Esophagus (tissue), 2 donors: ENCODE data around the gene CGB3. TPM values are rescaled to one million over a fixed set of nuclear protein-coding genes. Genes with fewer than 3 reads are reported as not detected.

Experiments used
- H3K27ac ChIP-seq, 2 donors: one replicate each; pipeline ENCODE4 v1.5.1; 2013; ENCODE audit warnings: low read depth in 2 of 2, mild to moderate bottlenecking in 2 of 2, inconsistent platforms in 1 of 2, low read length in 1 of 2, moderate library complexity in 1 of 2
- H3K27me3 ChIP-seq, 2 donors: one replicate each; pipeline ENCODE4 v1.6.1; 2013; ENCODE audit warnings: low read length in 2 of 2, control low read depth in 1 of 2, mild to moderate bottlenecking in 1 of 2; ENCODE audit not compliant: insufficient read depth in 2 of 2, control insufficient read depth in 1 of 2
- H3K36me3 ChIP-seq, 2 donors: one replicate each; pipeline ENCODE4 v1.6.1; 2013; ENCODE audit warnings: low read length in 1 of 2; ENCODE audit not compliant: control insufficient read depth in 2 of 2, insufficient read depth in 2 of 2
- H3K4me1 ChIP-seq, 2 donors: one replicate each; pipeline ENCODE4 v1.6.1; 2013; ENCODE audit warnings: low read length in 1 of 2; ENCODE audit not compliant: control insufficient read depth in 2 of 2, insufficient read depth in 2 of 2
- H3K4me3 ChIP-seq, 2 donors: one replicate each; pipeline ENCODE4 v1.5.1; 2013; ENCODE audit warnings: low read length in 2 of 2, mild to moderate bottlenecking in 2 of 2, low read depth in 1 of 2, moderate library complexity in 1 of 2
- H3K9me3 ChIP-seq, 2 donors: one replicate each; pipeline ENCODE4 v1.6.1; 2013; ENCODE audit warnings: mild to moderate bottlenecking in 2 of 2, low read depth in 1 of 2, low read length in 1 of 2, moderate library complexity in 1 of 2; ENCODE audit not compliant: control insufficient read depth in 2 of 2, insufficient read depth in 1 of 2
- WGBS, 2 donors: extraction: QIAGEN DNeasy Blood & Tissue Kit; methylation state at CpG; one replicate each; pipeline ENCODE4 v1.1.7; 2013; 5-methylcytosine and 5-hydroxymethylcytosine counted together
- polyA plus RNA-seq, 2 donors: library from polyadenylated mRNA; stranded (reverse); fragments of 200-250 nt; gene quantifications; one replicate each; pipeline ENCODE4 v1.2.3, GENCODE V29; 2013
- donor health status: healthy with polysubstance abuse.
- donor health status: Bipolar disorder and iron deficiency.

Gene CGB3
- polyA plus RNA-seq, 2 donors: not detected

DNA sequence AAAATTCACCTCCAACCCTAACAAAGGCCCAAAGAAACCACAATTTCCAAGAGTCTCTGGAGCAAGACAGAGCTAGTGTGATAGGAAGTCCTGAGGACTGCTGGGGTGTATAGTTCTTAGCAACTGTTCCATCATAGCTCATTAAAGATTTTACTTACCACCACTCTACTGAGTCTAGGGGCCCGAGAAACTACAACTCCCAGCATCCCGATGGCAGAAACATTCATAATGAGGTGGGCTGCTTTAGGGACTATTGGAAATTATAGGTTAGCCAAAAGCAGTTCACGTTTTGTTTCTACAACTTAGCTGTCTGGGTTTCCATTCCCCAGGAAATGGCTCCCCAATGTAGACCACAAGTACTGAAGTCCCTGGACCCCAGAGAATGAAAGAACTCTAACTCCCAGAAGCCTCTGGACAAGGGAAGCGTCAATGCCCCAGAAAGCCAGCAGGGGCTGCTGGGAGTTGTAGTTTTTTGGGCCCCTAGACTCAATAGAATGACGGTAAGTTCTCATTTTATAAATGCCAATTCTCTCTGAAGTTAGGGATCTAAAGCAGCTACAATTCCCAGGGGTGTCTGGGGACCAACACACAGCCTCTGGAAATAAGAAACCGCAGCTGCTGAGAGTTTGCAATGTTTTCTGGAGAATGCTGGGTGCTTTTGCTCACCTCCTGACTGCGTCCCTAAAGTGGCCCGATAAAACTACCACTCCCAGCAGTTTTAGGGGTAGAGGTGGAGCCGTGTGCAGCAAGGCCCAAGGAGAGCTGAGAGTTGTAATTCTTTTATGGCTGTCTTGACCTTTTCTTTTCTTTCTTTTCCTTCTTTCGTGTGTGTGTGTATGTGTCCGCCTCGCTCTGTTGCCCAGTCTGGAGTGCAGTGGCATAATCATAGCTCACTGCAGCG is 47.9 kb downstream of the CGB3 start:
- 88 to 90% methylated on average over 13 of the region's 13 CpGs for WGBS, 2 donors
- H3K36me3 ChIP-seq: peaks cover 12 to 15% of the 10 kb centered on the region in 2 donors

More for the DNA sequence above, 47.9 kb downstream of the CGB3 start:
- Histone ChIP-seq H3K4me3 (no peak overlapping the region), H3K27ac (no peak overlapping the region), H3K9me3 (no peaks in the 10 kb centered on the region), H3K27me3 (no peaks in the 10 kb centered on the region), H3K4me1 (no peaks in the 10 kb centered on the region)

Other genes starting within 250 kb of the CGB3 start
- gene BCAT2, start 213.3 kb downstream of the CGB3 start, polyA plus RNA-seq: 10 to 100 TPM; 21.9 to 31.4 TPM
- 1 to 10 TPM; 2.2 to 3.4 TPM for gene HSD17B14, start 187.8 kb downstream of the CGB3 start, polyA plus RNA-seq
- gene PLEKHA4, start 155.7 kb downstream of the CGB3 start, polyA plus RNA-seq: 1 to 10 TPM; 8.6 to 9.2 TPM
- 100 to 1,000 TPM in 1 of 2 donors, 10 to 100 TPM in 1; 38.0 to 145 TPM for gene PPP1R15A, start 151.9 kb downstream of the CGB3 start, polyA plus RNA-seq
- gene TULP2, start 125.6 kb downstream of the CGB3 start, polyA plus RNA-seq: under 1 TPM in 1 of 2 donors, not detected in 1; 0.08 TPM
- gene NUCB1, start 124.0 kb downstream of the CGB3 start, polyA plus RNA-seq: 100 to 1,000 TPM in 1 of 2 donors, 10 to 100 TPM in 1; 88.2 to 116 TPM
- gene DHDH, start 90.6 kb downstream of the CGB3 start, polyA plus RNA-seq: 1 to 10 TPM in 1 of 2 donors, under 1 TPM in 1; 0.57 to 1.3 TPM
- gene BAX, start 69.5 kb downstream of the CGB3 start, polyA plus RNA-seq: 10 to 100 TPM; 41.7 to 56.9 TPM
- gene FTL, start 59.0 kb downstream of the CGB3 start, polyA plus RNA-seq: 100 to 1,000 TPM; 645 to 931 TPM
- 10 to 100 TPM; 27.0 to 30.9 TPM for gene GYS1, start 31.0 kb downstream of the CGB3 start, polyA plus RNA-seq
- 10 to 100 TPM; 56.1 to 87.4 TPM for gene RUVBL2, start 30.4 kb downstream of the CGB3 start, polyA plus RNA-seq
- under 1 TPM; 0.29 to 0.45 TPM for gene LHB, start 7.2 kb downstream of the CGB3 start, polyA plus RNA-seq
- not detected for gene CGB2, start 7.6 kb upstream of the CGB3 start, polyA plus RNA-seq
- gene CGB1, start 12.6 kb upstream of the CGB3 start, polyA plus RNA-seq: not detected
- gene CGB5, start 19.5 kb upstream of the CGB3 start, polyA plus RNA-seq: under 1 TPM in 1 of 2 donors, not detected in 1; 0.39 TPM
- gene CGB8, start 24.8 kb upstream of the CGB3 start, polyA plus RNA-seq: not detected
- 1 to 10 TPM; 1.4 to 3.5 TPM for gene CGB7, start 33.4 kb upstream of the CGB3 start, polyA plus RNA-seq
- gene NTF4, start 40.5 kb upstream of the CGB3 start, polyA plus RNA-seq: 10 to 100 TPM in 1 of 2 donors, 1 to 10 TPM in 1; 7.7 to 20.0 TPM
- under 1 TPM; 0.01 to 0.02 TPM for gene KCNA7, start 48.4 kb upstream of the CGB3 start, polyA plus RNA-seq
- 100 to 1,000 TPM; 160 to 252 TPM for gene SNRNP70, start 61.1 kb upstream of the CGB3 start, polyA plus RNA-seq
- 10 to 100 TPM; 13.7 to 18.5 TPM for gene LIN7B, start 90.0 kb upstream of the CGB3 start, polyA plus RNA-seq
- 1 to 10 TPM; 2.3 to 5.4 TPM for gene C19orf73, start 94.8 kb upstream of the CGB3 start, polyA plus RNA-seq
- 10 to 100 TPM; 15.2 to 28.6 TPM for gene PPFIA3, start 95.2 kb upstream of the CGB3 start, polyA plus RNA-seq
- gene HRC, start 131.1 kb upstream of the CGB3 start, polyA plus RNA-seq: under 1 TPM; 0.39 to 0.65 TPM
- 10 to 100 TPM; 11.4 to 43.7 TPM for gene TRPM4, start 133.5 kb upstream of the CGB3 start, polyA plus RNA-seq